Suprapubic skin (tissue), 4 donors: ENCODE data around the gene ZFHX3. TPM values are rescaled to one million over a fixed set of nuclear protein-coding genes. Genes with fewer than 3 reads are reported as not detected.

Source experiments
- DNase-seq, 2 donors: peaks; one replicate each; pipeline ENCODE4 v3.0.0-alpha.2; 2019; ENCODE audit warnings: low spot score in 2 of 2
- H3K27ac ChIP-seq: fragments of 200-600 bp; sonication (generic); one replicate; pipeline ENCODE4 v1.5.1; 2019
- H3K27me3 ChIP-seq: fragments of 200-600 bp; sonication (generic); one replicate; pipeline ENCODE4 v1.5.1; 2019
- H3K36me3 ChIP-seq: fragments of 200-600 bp; sonication (generic); one replicate; pipeline ENCODE4 v1.5.1; 2019
- H3K4me1 ChIP-seq: fragments of 200-600 bp; sonication (generic); one replicate; pipeline ENCODE4 v1.5.1; 2019
- H3K4me3 ChIP-seq: fragments of 200-600 bp; sonication (generic); one replicate; pipeline ENCODE4 v1.5.1; 2019; ENCODE audit warnings: mild to moderate bottlenecking
- H3K9me3 ChIP-seq: fragments of 200-600 bp; sonication (generic); one replicate; pipeline ENCODE4 v1.5.1; 2019
- EP300 ChIP-seq: sonication (generic); formaldehyde crosslinking; IDR thresholded peaks from one replicate; pipeline ENCODE4 v1.6.1; 2017; ENCODE audit warnings: antibody characterized with exemption
- POLR2A ChIP-seq, 2 donors: fragments of 450-650 bp; IDR thresholded peaks; one replicate each; pipeline ENCODE4 v1.6.1; 2017; ENCODE audit warnings: antibody characterized with exemption in 2 of 2, mild to moderate bottlenecking in 2 of 2, moderate library complexity in 2 of 2
- POLR2AphosphoS5 ChIP-seq, 3 donors: sonication (generic); formaldehyde crosslinking; IDR thresholded peaks; one replicate each; pipeline ENCODE4 v1.6.1; 2017; ENCODE audit warnings: antibody characterized with exemption in 3 of 3
- WGBS: methylation state at CpG from one replicate; pipeline ENCODE4 v1.1.5; 2018; 5-methylcytosine and 5-hydroxymethylcytosine counted together
- total RNA-seq, 4 donors: library from RNA; depleted of rRNA; stranded (reverse); fragments of >200 nt; gene quantifications; one replicate each; pipeline ENCODE4 v1.1.0, GENCODE V29; 2016
- TF ChIP-seq, protein P1 (sequence below), 2 donors: fragments of 200-600 bp in 1 of 2; fragments of 450-650 bp in 1 of 2; sonication (generic) in 1 of 2; IDR thresholded peaks; one replicate each; pipeline ENCODE4 v1.5.1; 2016 to 2019; ENCODE audit warnings: antibody characterized with exemption in 2 of 2, mild to moderate bottlenecking in 1 of 2, moderate library complexity in 1 of 2

The ZFHX3 gene
- total RNA-seq, 4 donors from 2014 or later = 10.4 to 16.1 (median 12.8) TPM

GRCh38 chr16:73033271-73033998 lies 14.5 kb downstream of the ZFHX3 start:
- Histone ChIP-seq H3K4me1 (peaks cover 21% of the 10 kb centered on the region), H3K27me3 (no peaks in the 10 kb centered on the region), H3K27ac (no peak overlapping the region), H3K9me3 (no peaks in the 10 kb centered on the region), H3K4me3 (no peak overlapping the region), H3K36me3 (no peaks in the 10 kb centered on the region)
- WGBS = 77% methylated on average over 20 of the region's 20 CpGs
- TF ChIP-seq, protein P1, sequence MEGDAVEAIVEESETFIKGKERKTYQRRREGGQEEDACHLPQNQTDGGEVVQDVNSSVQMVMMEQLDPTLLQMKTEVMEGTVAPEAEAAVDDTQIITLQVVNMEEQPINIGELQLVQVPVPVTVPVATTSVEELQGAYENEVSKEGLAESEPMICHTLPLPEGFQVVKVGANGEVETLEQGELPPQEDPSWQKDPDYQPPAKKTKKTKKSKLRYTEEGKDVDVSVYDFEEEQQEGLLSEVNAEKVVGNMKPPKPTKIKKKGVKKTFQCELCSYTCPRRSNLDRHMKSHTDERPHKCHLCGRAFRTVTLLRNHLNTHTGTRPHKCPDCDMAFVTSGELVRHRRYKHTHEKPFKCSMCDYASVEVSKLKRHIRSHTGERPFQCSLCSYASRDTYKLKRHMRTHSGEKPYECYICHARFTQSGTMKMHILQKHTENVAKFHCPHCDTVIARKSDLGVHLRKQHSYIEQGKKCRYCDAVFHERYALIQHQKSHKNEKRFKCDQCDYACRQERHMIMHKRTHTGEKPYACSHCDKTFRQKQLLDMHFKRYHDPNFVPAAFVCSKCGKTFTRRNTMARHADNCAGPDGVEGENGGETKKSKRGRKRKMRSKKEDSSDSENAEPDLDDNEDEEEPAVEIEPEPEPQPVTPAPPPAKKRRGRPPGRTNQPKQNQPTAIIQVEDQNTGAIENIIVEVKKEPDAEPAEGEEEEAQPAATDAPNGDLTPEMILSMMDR (IDR thresholded peaks at IDR 0.05) = no peak
- TF ChIP-seq POLR2A (IDR thresholded peaks at IDR 0.05) = no peak
- TF ChIP-seq POLR2AphosphoS5 (IDR thresholded peaks at IDR 0.05) = no peak
- TF ChIP-seq EP300 = no peak
- no peak for DNase-seq

DNA sequence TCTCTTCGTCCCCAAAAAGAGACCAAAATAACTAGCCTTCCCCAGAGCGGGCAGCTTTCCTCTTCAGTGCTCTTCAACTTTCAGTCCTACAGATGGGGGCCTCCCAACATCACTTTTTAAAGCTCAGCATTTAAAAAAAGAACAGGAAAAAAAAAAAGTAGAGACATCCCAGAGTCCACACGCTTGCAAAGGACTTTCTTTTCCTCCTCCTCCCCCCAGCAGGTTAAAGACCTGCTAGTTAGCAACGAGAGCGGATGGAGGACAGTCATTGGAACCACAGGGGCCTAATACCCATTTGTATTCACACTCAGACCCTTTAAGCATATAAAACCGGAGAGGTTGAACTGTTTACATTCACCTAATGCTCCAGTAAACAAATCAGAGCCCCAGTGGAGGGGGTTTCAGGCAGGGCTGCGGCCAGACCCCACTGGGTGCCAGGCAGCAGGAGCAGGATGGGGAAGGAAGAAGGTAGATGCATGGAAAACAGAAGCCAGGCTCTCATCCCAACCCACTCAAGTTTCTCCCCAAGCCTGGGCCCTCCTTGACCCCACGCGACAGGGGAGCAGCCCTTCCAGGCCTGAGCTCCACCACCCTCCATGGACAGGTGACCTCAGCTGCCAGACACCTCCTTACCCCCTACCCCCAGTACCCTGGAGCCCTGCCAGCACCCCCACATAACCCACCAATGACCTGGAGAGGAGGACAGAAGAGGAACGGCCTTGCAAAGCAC lies 15.2 kb downstream of the ZFHX3 start:
- H3K4me1 ChIP-seq = peaks cover 26% of the 10 kb centered on the region
- no peak overlapping the region for H3K4me3 ChIP-seq
- TF ChIP-seq EP300 (no peak), POLR2AphosphoS5 (IDR thresholded peaks at IDR 0.05) (no peak), POLR2A (IDR thresholded peaks at IDR 0.05) (no peak)
- TF ChIP-seq, protein P1 (IDR thresholded peaks at IDR 0.05) = no peak
- 86% methylated on average over 10 of the region's 10 CpGs for WGBS
- H3K36me3 ChIP-seq = no peaks in the 10 kb centered on the region
- H3K27ac ChIP-seq = no peak overlapping the region
- H3K27me3 ChIP-seq = no peaks in the 10 kb centered on the region
- no peaks in the 10 kb centered on the region for H3K9me3 ChIP-seq
- DNase-seq = no peak

DNA sequence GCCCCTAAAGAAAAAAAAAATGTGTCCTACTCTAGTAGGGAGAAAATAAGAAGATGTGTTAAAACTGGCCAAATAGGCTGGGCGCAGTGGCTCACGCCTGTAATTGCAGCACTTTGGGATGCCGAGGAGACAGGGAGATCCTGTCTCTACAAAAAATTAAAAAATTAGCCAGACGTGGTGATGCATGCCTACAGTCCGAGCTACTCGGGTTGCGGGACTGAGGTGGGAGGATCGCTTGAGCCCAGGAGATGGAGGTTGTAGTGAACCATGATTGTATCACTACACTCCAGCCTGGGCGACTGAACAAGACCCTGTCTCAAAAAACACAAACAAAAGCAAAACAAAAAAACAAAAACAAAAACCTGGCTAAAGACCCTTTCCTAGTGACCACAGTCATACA lies 15.9 kb downstream of the ZFHX3 start:
- H3K4me1 ChIP-seq = peaks cover 25% of the 10 kb centered on the region
- TF ChIP-seq, protein P1 (IDR thresholded peaks at IDR 0.05) = no peak
- DNase-seq = no peak
- no peak overlapping the region for H3K4me3 ChIP-seq
- 91% methylated on average over 9 of the region's 9 CpGs for WGBS
- H3K27me3 ChIP-seq = no peaks in the 10 kb centered on the region
- no peak overlapping the region for H3K27ac ChIP-seq
- H3K36me3 ChIP-seq = no peaks in the 10 kb centered on the region
- no peaks in the 10 kb centered on the region for H3K9me3 ChIP-seq

DNA sequence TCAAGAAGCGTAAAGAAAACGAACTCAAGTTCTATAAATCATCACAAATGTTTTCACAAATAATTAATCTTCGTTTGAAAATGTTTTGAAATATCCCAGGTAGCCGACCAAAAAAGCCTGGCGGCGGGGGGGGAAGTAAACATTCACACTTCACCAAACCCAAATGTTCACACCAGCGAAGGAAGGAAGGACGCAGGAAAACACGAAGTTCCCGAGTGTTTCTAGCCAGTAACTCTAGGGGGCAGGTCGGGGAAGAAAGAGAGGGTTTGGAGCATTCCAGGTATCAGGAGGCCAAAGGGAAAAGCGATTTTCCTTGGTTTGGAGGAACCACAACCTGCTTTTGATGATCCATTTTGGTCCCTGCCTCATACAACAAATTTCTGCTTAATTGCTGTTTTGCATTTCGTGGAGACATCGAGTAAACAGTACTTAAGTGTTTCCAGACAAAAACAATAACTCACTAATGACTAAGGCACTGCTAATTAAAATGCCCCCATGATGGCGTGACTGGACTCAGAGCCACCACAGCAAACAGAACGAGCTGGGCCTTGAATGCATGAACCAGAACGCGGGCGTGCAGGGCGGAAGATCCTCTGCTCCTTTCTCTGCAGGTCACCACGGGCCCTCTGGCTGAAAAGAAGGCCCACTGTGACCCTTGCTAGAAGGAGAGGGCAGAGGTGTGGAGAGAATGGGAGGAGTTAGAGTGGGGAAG lies 16.6 kb downstream of the ZFHX3 start:
- H3K27me3 ChIP-seq = no peaks in the 10 kb centered on the region
- H3K4me3 ChIP-seq = no peak overlapping the region
- H3K36me3 ChIP-seq = no peaks in the 10 kb centered on the region
- H3K27ac ChIP-seq = no peak overlapping the region
- 72% methylated on average over 21 of the region's 21 CpGs for WGBS
- TF ChIP-seq EP300 = no peak
- DNase-seq = no peak
- no peaks in the 10 kb centered on the region for H3K9me3 ChIP-seq
- peaks cover 22% of the 10 kb centered on the region for H3K4me1 ChIP-seq

DNA sequence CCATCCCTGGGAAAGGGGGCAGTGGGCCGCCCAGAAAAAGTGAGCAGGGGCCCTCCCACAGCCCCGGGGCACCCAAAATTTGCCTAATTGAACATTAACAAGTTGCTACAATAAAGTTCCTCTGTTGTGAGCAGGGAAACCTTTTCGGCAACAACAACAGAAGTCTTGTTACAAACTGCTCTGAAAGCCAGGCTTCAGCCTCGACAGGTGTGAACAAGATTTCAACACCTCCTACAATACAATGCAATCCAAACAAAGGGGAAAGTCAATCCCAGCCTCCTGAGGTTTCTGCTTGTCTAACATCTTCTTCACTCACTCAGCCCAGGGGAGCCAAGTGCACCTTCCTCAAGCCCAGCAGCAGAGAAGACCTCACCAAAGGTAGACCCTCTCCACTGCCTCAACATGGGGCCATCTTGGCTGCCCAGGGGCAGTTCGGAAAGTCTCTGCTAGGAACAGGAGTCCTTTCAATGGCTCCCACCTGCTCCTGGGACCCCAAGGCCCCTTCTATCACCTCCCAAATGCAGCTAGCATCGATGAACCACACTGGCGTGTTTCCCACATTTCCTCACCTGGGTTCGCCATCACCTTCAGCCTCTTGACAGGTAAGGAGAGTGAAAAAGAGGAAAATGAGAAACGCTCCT lies 19.1 kb downstream of the ZFHX3 start:
- H3K36me3 ChIP-seq = no peaks in the 10 kb centered on the region
- H3K4me3 ChIP-seq = no peak overlapping the region
- H3K4me1 ChIP-seq = peaks cover 30% of the 10 kb centered on the region
- H3K27me3 ChIP-seq = no peaks in the 10 kb centered on the region
- no peak for DNase-seq
- no peak overlapping the region for H3K27ac ChIP-seq
- WGBS = 71% methylated on average over 9 of the region's 9 CpGs
- no peaks in the 10 kb centered on the region for H3K9me3 ChIP-seq
- TF ChIP-seq POLR2AphosphoS5 (IDR thresholded peaks at IDR 0.05) = no peak
- TF ChIP-seq, protein P1 (IDR thresholded peaks at IDR 0.05) = no peak
